ENCODE data around the gene VPS50.

GRCh38 chr7:93327006-93327633 is 95.0 kb downstream of the VPS50 start:
- TF ChIP-seq TAF1 (IDR thresholded peaks at IDR 0.05; ENCODE audit: low read depth), result no peak
- peak; percentile 55; the same call in 1 of the 2 replicates for TF ChIP-seq CEBPB (IDR thresholded peaks at IDR 0.05)
- TF ChIP-seq CREB1 (IDR thresholded peaks at IDR 0.05; ENCODE audit: low read depth), result no peak
- no peak for TF ChIP-seq REST (IDR thresholded peaks at IDR 0.05; ENCODE audit: low read depth)
- no peak for TF ChIP-seq NFIC (IDR thresholded peaks at IDR 0.05)
- TF ChIP-seq EP300 (IDR thresholded peaks at IDR 0.05; ENCODE audit: borderline replicate concordance), result no peak
- TF ChIP-seq MAX (IDR thresholded peaks at IDR 0.05), result no peak
- TF ChIP-seq TEAD4 (IDR thresholded peaks at IDR 0.05), result peak; percentile 63; the same call in 1 of the 2 replicates
- no peak for TF ChIP-seq FOXM1 (IDR thresholded peaks at IDR 0.05; ENCODE audit: borderline replicate concordance, low read depth)
- no peak for TF ChIP-seq RAD21 (IDR thresholded peaks at IDR 0.05; ENCODE audit: low read depth)
- no peak for TF ChIP-seq YY1 (IDR thresholded peaks at IDR 0.05; ENCODE audit: low read depth)
- TF ChIP-seq EGR1 (IDR thresholded peaks at IDR 0.05), result no peak
- TF ChIP-seq TCF12 (IDR thresholded peaks at IDR 0.05; ENCODE audit: low read depth), result no peak
